KMS-11 (cell line): ENCODE results near the gene THOP1.

ENCODE experiments used
- H2AFZ ChIP-seq: fragments of 200-600 bp; sonication (generic); 2 replicates; pipeline ENCODE4 v1.6.1; 2016; ENCODE audit warnings: antibody characterized with exemption, mixed run types, low read depth
- H3K27ac ChIP-seq: fragments of 200-600 bp; sonication (generic); 2 replicates; pipeline ENCODE4 v1.6.1; 2016; ENCODE audit warnings: mild to moderate bottlenecking, mixed run types
- H3K27me3 ChIP-seq: fragments of 200-600 bp; sonication (generic); 2 replicates; pipeline ENCODE4 v1.6.1; 2017; ENCODE audit warnings: mild to moderate bottlenecking, low read depth, mixed run types, moderate library complexity; ENCODE audit not compliant: insufficient read depth
- H3K36me3 ChIP-seq: fragments of 200-600 bp; sonication (generic); 2 replicates; pipeline ENCODE4 v1.6.1; 2017; ENCODE audit warnings: mild to moderate bottlenecking, mixed run types; ENCODE audit not compliant: insufficient read depth
- H3K4me1 ChIP-seq: fragments of 200-600 bp; sonication (generic); 2 replicates; pipeline ENCODE4 v1.6.1; 2016; ENCODE audit warnings: mild to moderate bottlenecking, low read depth, mixed run types; ENCODE audit not compliant: poor library complexity, severe bottlenecking
- H3K4me2 ChIP-seq: fragments of 200-600 bp; sonication (generic); 2 replicates; pipeline ENCODE4 v1.7.0; 2016; ENCODE audit warnings: mild to moderate bottlenecking, mixed run types
- H3K4me3 ChIP-seq: fragments of 200-600 bp; sonication (generic); IDR thresholded peaks from 2 replicates; pipeline ENCODE4 v1.6.1; 2017; ENCODE audit warnings: low read depth, low read length, mixed read lengths; ENCODE audit not compliant: insufficient read depth
- H3K79me2 ChIP-seq: fragments of 200-600 bp; sonication (generic); 2 replicates; pipeline ENCODE4 v1.6.1; 2016; ENCODE audit warnings: low read depth, mixed run types; ENCODE audit not compliant: insufficient read depth
- H3K9ac ChIP-seq: fragments of 200-600 bp; sonication (generic); 2 replicates; pipeline ENCODE4 v1.6.1; 2016; ENCODE audit warnings: mild to moderate bottlenecking, mixed run types
- H4K20me1 ChIP-seq: fragments of 200-600 bp; sonication (generic); 2 replicates; pipeline ENCODE4 v1.6.1; 2016; ENCODE audit warnings: mild to moderate bottlenecking, mixed run types; ENCODE audit not compliant: insufficient read depth
- TF ChIP-seq, protein P1 (sequence below): fragments of 200-600 bp; sonication (generic); conservative IDR thresholded peaks from 2 replicates; pipeline ENCODE4 v1.6.1; 2017; ENCODE audit warnings: low read depth, mild to moderate bottlenecking, antibody characterized with exemption, low read length, moderate library complexity, mixed read lengths

The THOP1 gene

DNA sequence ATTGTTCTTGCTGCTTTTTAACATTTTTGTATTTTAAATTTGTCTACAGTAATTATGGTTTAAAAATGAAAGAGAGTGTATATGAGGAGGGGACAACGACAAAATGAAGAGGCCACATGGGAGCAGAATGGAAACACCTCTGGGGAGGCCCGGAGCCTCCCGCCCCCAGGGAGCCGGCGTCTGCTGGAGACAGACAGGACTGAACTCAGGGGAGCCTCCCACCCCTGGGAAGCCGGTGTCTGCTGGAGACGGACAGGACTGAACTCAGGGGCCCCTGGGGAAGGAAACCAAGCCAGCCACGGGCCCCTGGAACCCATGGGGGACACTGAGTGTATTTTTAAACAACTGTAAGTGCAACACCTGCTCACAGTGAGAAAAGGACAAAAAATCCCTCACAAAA, 28.8 kb upstream of the THOP1 start:
- TF ChIP-seq, protein P1, sequence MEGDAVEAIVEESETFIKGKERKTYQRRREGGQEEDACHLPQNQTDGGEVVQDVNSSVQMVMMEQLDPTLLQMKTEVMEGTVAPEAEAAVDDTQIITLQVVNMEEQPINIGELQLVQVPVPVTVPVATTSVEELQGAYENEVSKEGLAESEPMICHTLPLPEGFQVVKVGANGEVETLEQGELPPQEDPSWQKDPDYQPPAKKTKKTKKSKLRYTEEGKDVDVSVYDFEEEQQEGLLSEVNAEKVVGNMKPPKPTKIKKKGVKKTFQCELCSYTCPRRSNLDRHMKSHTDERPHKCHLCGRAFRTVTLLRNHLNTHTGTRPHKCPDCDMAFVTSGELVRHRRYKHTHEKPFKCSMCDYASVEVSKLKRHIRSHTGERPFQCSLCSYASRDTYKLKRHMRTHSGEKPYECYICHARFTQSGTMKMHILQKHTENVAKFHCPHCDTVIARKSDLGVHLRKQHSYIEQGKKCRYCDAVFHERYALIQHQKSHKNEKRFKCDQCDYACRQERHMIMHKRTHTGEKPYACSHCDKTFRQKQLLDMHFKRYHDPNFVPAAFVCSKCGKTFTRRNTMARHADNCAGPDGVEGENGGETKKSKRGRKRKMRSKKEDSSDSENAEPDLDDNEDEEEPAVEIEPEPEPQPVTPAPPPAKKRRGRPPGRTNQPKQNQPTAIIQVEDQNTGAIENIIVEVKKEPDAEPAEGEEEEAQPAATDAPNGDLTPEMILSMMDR, result no peak
- H3K4me2 ChIP-seq, result no peak overlapping the region
- H3K4me3 ChIP-seq, result no peak overlapping the region
- no peaks in the 10 kb centered on the region for H3K36me3 ChIP-seq
- H3K27ac ChIP-seq, result no peak overlapping the region
- H3K27me3 ChIP-seq, result no peaks in the 10 kb centered on the region
- no peak overlapping the region for H3K9ac ChIP-seq
- no peak overlapping the region for H2AFZ ChIP-seq
- H3K79me2 ChIP-seq, result no peaks in the 10 kb centered on the region
- H4K20me1 ChIP-seq, result no peaks in the 10 kb centered on the region
- H3K4me1 ChIP-seq, result no peaks in the 10 kb centered on the region

DNA sequence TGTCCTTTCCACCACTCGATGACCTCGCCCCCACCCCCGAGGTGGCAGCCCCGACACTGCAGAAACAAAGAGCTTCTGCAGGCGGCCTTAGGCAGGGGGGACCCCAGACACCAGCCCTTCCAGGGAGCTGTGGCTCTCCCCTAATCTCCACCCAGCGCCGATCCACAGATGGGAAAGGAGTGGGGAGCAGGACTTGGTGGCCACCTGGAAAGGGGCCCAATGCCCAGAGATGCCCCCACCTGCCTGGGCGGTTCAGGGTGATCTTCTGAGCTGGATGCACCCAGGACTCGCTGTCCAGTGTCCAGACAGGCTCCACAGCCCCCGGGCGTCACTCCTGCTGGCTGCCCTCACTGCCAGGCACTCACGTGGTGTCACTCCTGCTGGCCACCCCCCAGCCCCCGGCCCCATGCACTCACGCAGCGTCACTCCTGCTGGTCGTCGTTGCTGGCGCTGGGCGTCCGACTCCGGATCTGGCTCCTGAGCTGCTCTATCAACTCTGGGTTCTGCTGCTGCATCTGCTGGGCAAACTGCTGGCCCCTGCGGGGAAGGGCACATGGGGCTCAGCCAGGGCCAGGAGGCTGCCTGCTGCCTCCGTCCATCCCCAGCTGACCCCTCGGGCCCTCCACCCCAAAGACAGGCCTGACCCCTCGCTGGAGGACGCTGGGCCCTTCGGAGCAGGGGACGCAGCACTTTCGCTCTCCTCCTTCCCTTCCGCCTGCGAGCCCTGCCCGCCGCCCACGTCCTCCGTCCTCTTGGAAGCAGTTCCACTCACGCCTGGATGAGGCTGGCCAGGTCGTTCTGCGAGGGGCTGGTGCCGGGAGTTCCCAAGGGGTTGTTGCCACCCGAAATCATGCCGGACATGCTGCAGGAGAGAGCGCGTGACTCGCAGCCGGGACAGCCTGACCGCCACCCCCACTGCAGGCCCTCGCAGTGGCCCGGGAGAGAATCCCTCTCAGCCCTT, 28.1 kb upstream of the THOP1 start:
- TF ChIP-seq, protein P1, result no peak
- Histone ChIP-seq H3K27me3 (no peaks in the 10 kb centered on the region), H4K20me1 (no peaks in the 10 kb centered on the region), H3K4me1 (no peaks in the 10 kb centered on the region), H3K27ac (no peak overlapping the region), H3K36me3 (no peaks in the 10 kb centered on the region), H3K9ac (no peak overlapping the region), H3K4me3 (no peak overlapping the region), H3K4me2 (no peak overlapping the region), H3K79me2 (no peaks in the 10 kb centered on the region), H2AFZ (no peak overlapping the region)

DNA sequence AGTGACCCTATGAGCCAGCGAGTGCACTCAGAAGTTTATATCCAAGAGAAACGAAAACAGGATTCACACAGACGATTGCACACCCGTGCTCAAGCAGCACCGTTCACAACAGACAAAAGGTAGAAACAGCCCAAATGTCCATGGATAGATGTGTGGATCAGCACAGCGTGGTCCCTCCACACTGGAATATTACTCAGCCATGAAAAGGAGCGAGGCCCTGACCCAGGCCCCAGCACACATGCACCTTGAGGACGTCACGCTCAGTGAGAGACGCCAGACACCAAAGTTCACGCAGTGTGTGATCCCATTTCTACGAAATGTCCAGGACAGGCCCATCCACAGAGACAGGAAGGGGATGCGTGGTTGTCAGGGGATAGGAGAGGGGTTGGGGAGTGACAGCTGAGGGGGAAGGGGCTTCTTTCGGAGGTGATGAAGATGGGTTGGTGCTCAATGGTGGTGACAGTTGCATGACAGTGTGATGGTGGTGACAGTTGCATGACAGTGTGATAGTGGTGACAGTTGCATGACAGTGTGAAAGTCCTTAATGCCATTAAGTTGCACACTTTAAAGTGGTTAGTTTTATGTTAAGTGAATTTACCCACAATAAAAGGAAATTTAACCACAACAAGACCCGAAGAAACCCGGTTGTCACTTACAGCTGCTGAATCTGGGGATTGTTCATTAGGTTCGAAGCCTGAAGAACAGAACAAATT, 26.5 kb upstream of the THOP1 start:
- no peak overlapping the region for H3K9ac ChIP-seq

GRCh38 chr19:2759362-2759761, 25.9 kb upstream of the THOP1 start:
- Histone ChIP-seq H3K79me2 (no peaks in the 10 kb centered on the region), H3K4me2 (no peak overlapping the region), H3K36me3 (no peaks in the 10 kb centered on the region), H3K27me3 (no peaks in the 10 kb centered on the region), H3K4me3 (no peak overlapping the region), H4K20me1 (no peaks in the 10 kb centered on the region), H3K4me1 (no peaks in the 10 kb centered on the region), H3K27ac (no peak overlapping the region), H3K9ac (no peak overlapping the region), H2AFZ (no peak overlapping the region)
- TF ChIP-seq, protein P1, result no peak

More for the DNA sequence above, 26.5 kb upstream of the THOP1 start:
- H3K27ac ChIP-seq, result no peak overlapping the region
- no peak overlapping the region for H3K4me3 ChIP-seq
- no peaks in the 10 kb centered on the region for H3K79me2 ChIP-seq
- no peaks in the 10 kb centered on the region for H3K4me1 ChIP-seq
- no peaks in the 10 kb centered on the region for H3K36me3 ChIP-seq
- H3K4me2 ChIP-seq, result no peak overlapping the region
- no peaks in the 10 kb centered on the region for H3K27me3 ChIP-seq
- H4K20me1 ChIP-seq, result no peaks in the 10 kb centered on the region
- H2AFZ ChIP-seq, result no peak overlapping the region
- TF ChIP-seq, protein P1, result no peak
